IMR-90 (cell line): ENCODE measurements around the gene APP. TPM values are rescaled to one million over a fixed set of nuclear protein-coding genes. Genes with fewer than 3 reads are reported as not detected.
A peak's percentile ranks its signal among the peaks of the same experiment; 100 is the strongest.

Source experiments
- ATAC-seq: fragments of 200-7000 bp; cut with Tn5 transposase; 2 replicates; pipeline ENCODE4 v1.9.1; 2020; ENCODE audit warnings: low read depth, mild to moderate bottlenecking, moderate library complexity
- BruUV-seq: library from RNA; stranded (reverse); fragments of 400-500 nt; replicated peaks from 2 replicates; lab custom pipeline; 2021; lab: Mats Ljungman, UMichigan
- CTCF ChIA-PET: fragments of 300-600 bp; formaldehyde crosslinking; extraction: SDS; loops from one replicate; lab custom pipeline; 2021; ENCODE audit warnings: antibody characterized with exemption; lab: Yijun Ruan, JAX
- POLR2A ChIA-PET: fragments of 300-600 bp; sonication (Branson Sonifier 250); formaldehyde crosslinking; loops from one replicate; lab custom pipeline; 2022; ENCODE audit warnings: antibody characterized with exemption; ENCODE audit not compliant: unreplicated experiment; lab: Charles Lee
- DNase-seq: peaks from one replicate; pipeline ENCODE4 v3.0.0; 2013
- H2AFZ ChIP-seq: replicated peaks from 2 replicates; pipeline ENCODE3; 2013; ENCODE audit warnings: low read length, mild to moderate bottlenecking; ENCODE audit not compliant: poor library complexity
- H2AK5ac ChIP-seq: 2 replicates; pipeline ENCODE4 v1.6.1; 2013; ENCODE audit warnings: low read depth, low read length, inconsistent platforms
- H2AK9ac ChIP-seq: replicated peaks from 2 replicates; pipeline ENCODE3; 2013; ENCODE audit warnings: mild to moderate bottlenecking, low read depth, low read length, moderate library complexity; ENCODE audit not compliant: poor library complexity
- H2BK120ac ChIP-seq: 2 replicates; pipeline ENCODE4 v1.6.1; 2013; ENCODE audit warnings: low read depth, low read length, inconsistent platforms
- H2BK15ac ChIP-seq: 3 replicates; pipeline ENCODE4 v1.6.1; 2013; ENCODE audit warnings: low read depth, low read length, inconsistent platforms
- H2BK20ac ChIP-seq: 2 replicates; pipeline ENCODE4 v1.6.1; 2013; ENCODE audit warnings: low read depth, mild to moderate bottlenecking, inconsistent platforms, low read length, moderate library complexity
- H2BK5ac ChIP-seq: 2 replicates; pipeline ENCODE4 v1.6.1; 2013; ENCODE audit warnings: mild to moderate bottlenecking, low read depth, low read length, inconsistent platforms; ENCODE audit not compliant: poor library complexity, severe bottlenecking
- H3K14ac ChIP-seq: replicated peaks from 2 replicates; pipeline ENCODE4 v1.6.1; 2013; ENCODE audit warnings: low read depth, low read length, inconsistent platforms
- H3K18ac ChIP-seq: 2 replicates; pipeline ENCODE4 v1.6.1; 2013; ENCODE audit warnings: low read depth, low read length, control low read depth
- H3K23ac ChIP-seq: 2 replicates; pipeline ENCODE4 v1.6.1; 2013; ENCODE audit warnings: low read depth, low read length, inconsistent platforms
- H3K27ac ChIP-seq: 2 replicates; pipeline ENCODE4 v1.5.1; 2013; ENCODE audit warnings: mild to moderate bottlenecking, control low read depth, low read length; ENCODE audit not compliant: insufficient read depth
- H3K27me3 ChIP-seq: 2 replicates; pipeline ENCODE4 v1.6.1; 2013; ENCODE audit warnings: low read length; ENCODE audit not compliant: control insufficient read depth, insufficient read depth
- H3K36me3 ChIP-seq: 2 replicates; pipeline ENCODE4 v1.6.1; 2013; ENCODE audit warnings: low read length, mixed read lengths; ENCODE audit not compliant: control insufficient read depth, insufficient read depth
- H3K4ac ChIP-seq: 2 replicates; pipeline ENCODE4 v1.6.1; 2013; ENCODE audit warnings: low read depth, low read length, inconsistent platforms
- H3K4me1 ChIP-seq: 2 replicates; pipeline ENCODE4 v1.6.1; 2013; ENCODE audit warnings: low read length, mixed read lengths; ENCODE audit not compliant: control insufficient read depth, insufficient read depth
- H3K4me2 ChIP-seq: 2 replicates; pipeline ENCODE4 v1.6.1; 2013; ENCODE audit warnings: low read depth, mild to moderate bottlenecking, control low read depth, low read length, moderate library complexity
- H3K4me3 ChIP-seq: 2 replicates; pipeline ENCODE4 v1.5.1; 2013; ENCODE audit warnings: low read depth, mild to moderate bottlenecking, control low read depth, low read length, moderate library complexity; ENCODE audit not compliant: insufficient read depth
- H3K56ac ChIP-seq: 2 replicates; pipeline ENCODE4 v1.6.1; 2013; ENCODE audit warnings: low read length, inconsistent platforms; ENCODE audit not compliant: insufficient read depth; ENCODE audit errors: extremely low read depth
- H3K79me1 ChIP-seq, 2 experiments: 2 replicates each; pipeline ENCODE4 v1.6.1; 2013; ENCODE audit warnings: low read length in 2 of 2, inconsistent platforms in 1 of 2, low read depth in 1 of 2
- H3K9ac ChIP-seq: 2 replicates; pipeline ENCODE4 v1.6.1; 2013; ENCODE audit warnings: low read depth, low read length, control low read depth
- H3K9me1 ChIP-seq: 2 replicates; pipeline ENCODE4 v1.6.1; 2013; ENCODE audit warnings: low read length, inconsistent platforms; ENCODE audit not compliant: insufficient read depth
- H3K9me3 ChIP-seq: 2 replicates; pipeline ENCODE4 v1.6.1; 2013; ENCODE audit warnings: low read length; ENCODE audit not compliant: control insufficient read depth, insufficient read depth
- H4K20me1 ChIP-seq: 2 replicates; pipeline ENCODE4 v1.6.1; 2013; ENCODE audit warnings: low read length, inconsistent platforms; ENCODE audit not compliant: insufficient read depth
- H4K5ac ChIP-seq: 2 replicates; pipeline ENCODE4 v1.6.1; 2013; ENCODE audit warnings: mild to moderate bottlenecking, low read depth, low read length, control low read depth
- H4K8ac ChIP-seq, 2 experiments: 2 replicates each; pipeline ENCODE4 v1.6.1; 2013; ENCODE audit warnings: low read depth in 2 of 2, low read length in 2 of 2, control low read depth in 1 of 2, inconsistent platforms in 1 of 2
- H4K91ac ChIP-seq: 2 replicates; pipeline ENCODE4 v1.6.1; 2013; ENCODE audit warnings: low read depth, low read length, inconsistent platforms; ENCODE audit not compliant: insufficient read depth
- CEBPB ChIP-seq: IDR thresholded peaks from 2 replicates; pipeline ENCODE4 v1.6.1; 2012; ENCODE audit warnings: low read depth, low read length, improper control_type of control experiment
- CTCF ChIP-seq: conservative IDR thresholded peaks from 2 replicates; pipeline ENCODE4 v1.5.1; 2012; ENCODE audit warnings: mild to moderate bottlenecking, low read depth, low read length, improper control_type of control experiment
- ELK1 ChIP-seq: fragments of 150-350 bp; IDR thresholded peaks from 2 replicates; pipeline ENCODE4 v1.6.1; 2016; ENCODE audit warnings: low read depth, mild to moderate bottlenecking, low read length, moderate library complexity, borderline replicate concordance
- FOS ChIP-seq: fragments of 150-350 bp; IDR thresholded peaks from 2 replicates; pipeline ENCODE4 v1.6.1; 2016; ENCODE audit warnings: low read depth, low read length
- NFE2L2 ChIP-seq: fragments of 150-350 bp; IDR thresholded peaks from 2 replicates; pipeline ENCODE4 v1.6.1; 2016; ENCODE audit warnings: low read depth, mild to moderate bottlenecking, low read length
- POLR2A ChIP-seq: IDR thresholded peaks from 2 replicates; pipeline ENCODE4 v1.6.1; 2012; ENCODE audit warnings: mild to moderate bottlenecking, low read depth, low read length
- RCOR1 ChIP-seq: IDR thresholded peaks from 2 replicates; pipeline ENCODE4 v1.6.1; 2012; ENCODE audit warnings: mild to moderate bottlenecking, low read length, improper control_type of control experiment; ENCODE audit not compliant: insufficient replicate concordance
- RFX5 ChIP-seq: IDR thresholded peaks from 2 replicates; pipeline ENCODE4 v1.8.0; 2012; ENCODE audit warnings: low read depth, mild to moderate bottlenecking, low read length, moderate library complexity
- SMC3 ChIP-seq: fragments of 150-350 bp; IDR thresholded peaks from 2 replicates; pipeline ENCODE4 v1.6.1; 2016; ENCODE audit warnings: low read depth, mild to moderate bottlenecking, antibody characterized with exemption, low read length, moderate library complexity
- WGBS, 2 experiments: methylation state at CpG; one replicate each; pipeline versions ENCODE4 v1.1.5 to v1.1.7; 2013; ENCODE audit warnings: missing lambda C conversion rate in 2 of 2; ENCODE audit not compliant: insufficient read length in 1 of 2; ENCODE audit errors: extremely low coverage in 2 of 2; 5-methylcytosine and 5-hydroxymethylcytosine counted together
- dilution Hi-C: fragments of 300-500 bp; cut with HindIII; formaldehyde crosslinking; loops from one replicate; pipeline ENCODE4 v1.14.3; 2018; ENCODE audit warnings: low sequenced_read_pairs; ENCODE audit not compliant: unreplicated experiment
- in situ Hi-C: fragments of 300-500 bp; cut with MboI; formaldehyde crosslinking; loops from 3 replicates; pipeline ENCODE4 v1.14.3; 2019; ENCODE audit warnings: low sequenced_read_pairs, inconsistent platforms, mixed read lengths
- intact Hi-C: fragments of 100-400 bp; cut with micrococcal nuclease; formaldehyde crosslinking; loops from 2 replicates; pipeline ENCODE4 v1.10.0; 2022
- polyA plus RNA-seq, 3 experiments: library from polyadenylated mRNA; depleted of rRNA; stranded (reverse); fragments of >200 nt; gene quantifications; 2 replicates each; pipeline ENCODE4 v1.2.3, GENCODE V29; 2012; ENCODE audit warnings: low replicate concordance in 1 of 3
- total RNA-seq: library from RNA; depleted of rRNA; stranded (reverse); fragments of >200 nt; gene quantifications from 2 replicates; pipeline ENCODE4 v1.2.3, GENCODE V29; 2012

APP gene
- total and polyA plus RNA-seq, 2 of the 4 experiments (the other 2 are of a cell fraction), result 191 to 530 TPM

GRCh38 chr21:25859235-25859929, 311.2 kb downstream of the APP start:
- no peak overlapping the region for H4K91ac ChIP-seq
- peak overlapping the region; percentile 59; the same call in 1 of the 2 replicates for H3K18ac ChIP-seq
- no peaks in the 10 kb centered on the region for H4K20me1 ChIP-seq
- dilution Hi-C loops, result no loop called here
- H3K4me1 ChIP-seq, result peaks cover 5% of the 10 kb centered on the region
- H2AFZ ChIP-seq, result no peak overlapping the region
- BruUV-seq, result no TSS peak
- no peak overlapping the region for H4K5ac ChIP-seq
- no peak overlapping the region for H3K56ac ChIP-seq
- H3K27me3 ChIP-seq, result peaks cover 7% of the 10 kb centered on the region; the same call in 1 of the 2 replicates
- H3K9me1 ChIP-seq, result no peaks in the 10 kb centered on the region
- ATAC-seq (peak; percentile 89), DNase-seq (peak; percentile 84)
- no peak overlapping the region for H2BK120ac ChIP-seq
- H3K79me1 ChIP-seq, result no peaks in the 10 kb centered on the region
- no peak overlapping the region for H4K8ac ChIP-seq
- CTCF ChIA-PET, result no interaction called here
- H2AK9ac ChIP-seq, result no peak overlapping the region
- no CpG with 5 or more reads among the region's 5 CpGs for WGBS, 2 experiments
- H3K9ac ChIP-seq, result no peak overlapping the region
- TF ChIP-seq SMC3 (no peak), CTCF (no peak), RCOR1 (no peak), FOS (0 out of 2 replicates have a peak, but pooled peaks have one; percentile 9), NFE2L2 (0 out of 2 replicates have a peak, but pooled peaks have one; percentile 20), POLR2A (no peak), ELK1 (no peak), RFX5 (no peak), CEBPB (peak; percentile 68)
- POLR2A ChIA-PET, result no interaction called here
- peak overlapping the region; percentile 45; the same call in 1 of the 2 replicates for H3K4me2 ChIP-seq
- H2BK5ac ChIP-seq, result no peak overlapping the region
- peaks cover 5% of the 10 kb centered on the region; the same call in 1 of the 2 replicates for H3K9me3 ChIP-seq
- H3K4ac ChIP-seq, result no peak overlapping the region
- no peak overlapping the region for H2BK20ac ChIP-seq
- H3K36me3 ChIP-seq, result no peaks in the 10 kb centered on the region
- no peak overlapping the region for H3K14ac ChIP-seq
- H3K23ac ChIP-seq, result no peak overlapping the region
- intact Hi-C loops, result loop anchor here (5.0 kb wide), 1 partner anchor 242 kb away; no protein-coding TSS in a partner anchor
- in situ Hi-C loops, result no loop called here
- H2AK5ac ChIP-seq, result no peak overlapping the region
- no peak overlapping the region for H3K4me3 ChIP-seq
- no peak overlapping the region for H2BK15ac ChIP-seq
- H3K27ac ChIP-seq, result peak overlapping the region; percentile 91; the same call in 1 of the 2 replicates
